Vagina (tissue), 2 donors: ENCODE measurements around the gene MAGED2.

Experiments used
- CTCF ChIP-seq, 3 experiments: fragments of 450-650 bp in 2 of 3; fragments of 200-600 bp in 1 of 3; sonication (generic) in 1 of 3; IDR thresholded peaks; one replicate each; pipeline ENCODE4 v1.5.1; 2017 to 2019; ENCODE audit warnings: antibody characterized with exemption in 3 of 3, mild to moderate bottlenecking in 2 of 3, moderate library complexity in 2 of 3
- POLR2A ChIP-seq, 2 donors: fragments of 450-650 bp; IDR thresholded peaks; one replicate each; pipeline ENCODE4 v1.6.1; 2017; ENCODE audit warnings: antibody characterized with exemption in 2 of 2, mild to moderate bottlenecking in 2 of 2, moderate library complexity in 2 of 2
- POLR2AphosphoS5 ChIP-seq, 2 donors: sonication (generic); formaldehyde crosslinking; IDR thresholded peaks; one replicate each; pipeline ENCODE4 v1.9.0; 2017; ENCODE audit warnings: antibody characterized with exemption in 2 of 2, mild to moderate bottlenecking in 2 of 2, low read depth in 1 of 2; ENCODE audit not compliant: insufficient read depth in 1 of 2

- TF ChIP-seq CTCF (IDR thresholded peaks at IDR 0.05) (no peak), POLR2A (IDR thresholded peaks at IDR 0.05) (no peak), POLR2AphosphoS5 (IDR thresholded peaks at IDR 0.05; ENCODE audit: insufficient read depth in 1 of 2, low read depth in 1 of 2) (no peak)
These were observed 8.5 kb upstream of the MAGED2 start for GRCh38 chrX:54799046-54799445.
